ENCODE data around the gene TASOR. TPM values are rescaled to one million over a fixed set of nuclear protein-coding genes. Genes with fewer than 3 reads are reported as not detected.

The TASOR gene
- total RNA-seq, 1 experiment from 2014 or later: 35.8 TPM

DNA sequence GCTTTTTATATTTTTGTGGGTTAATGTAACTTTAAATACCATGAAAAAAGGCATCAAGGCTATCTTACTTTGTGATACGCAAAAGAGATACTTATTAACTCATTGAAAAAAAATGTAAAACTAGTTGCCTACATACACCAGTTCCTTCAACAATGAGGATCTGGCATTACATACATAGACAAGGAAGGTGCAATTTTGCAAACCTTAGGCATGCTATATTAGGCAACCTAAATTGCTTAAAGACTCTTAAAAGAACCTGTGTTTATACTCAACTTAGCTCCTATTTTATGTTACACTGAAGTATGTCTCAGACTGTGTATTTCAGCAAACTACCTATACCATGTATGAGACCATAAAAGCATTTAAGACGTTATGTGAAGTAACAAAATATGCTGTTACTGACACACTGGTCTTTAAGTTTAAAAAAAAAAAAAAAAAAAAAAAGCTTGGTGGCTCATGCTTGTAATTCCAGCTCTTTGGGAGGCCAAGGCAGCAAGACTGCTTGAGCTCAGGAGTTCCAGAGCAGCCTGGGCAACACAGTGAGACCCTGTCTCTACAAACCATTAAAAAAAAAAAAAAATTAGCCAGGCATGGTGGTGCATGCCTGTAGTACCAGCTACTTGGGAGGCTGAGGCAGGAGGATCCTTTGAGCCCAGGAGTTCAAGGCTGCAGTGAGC, 9.1 kb downstream of the TASOR start:
- Histone ChIP-seq H3K27ac (ENCODE audit: low read depth, low read length) (no peak overlapping the region), H4K20me1 (ENCODE audit: insufficient read depth) (no peaks in the 10 kb centered on the region), H3K27me3 (ENCODE audit: insufficient read depth, low read length) (no peaks in the 10 kb centered on the region), H2AFZ (ENCODE audit: low read depth, low read length, poor library complexity, severe bottlenecking) (no peak overlapping the region), H3K4me1 (ENCODE audit: control insufficient read depth in 1 of 2, insufficient read depth in 2 of 2, low read length in 2 of 2) (no peaks in the 10 kb centered on the region), H3K36me3 (ENCODE audit: control insufficient read depth in 1 of 2, insufficient read depth in 2 of 2, low read length in 2 of 2) (peaks cover 8 to 11% of the 10 kb centered on the region in 2 experiments; a peak in 2 of 4 replicates), H3K9ac (ENCODE audit: low read length) (no peak overlapping the region), H3K4me2 (ENCODE audit: low read length) (no peak overlapping the region), H3K79me2 (ENCODE audit: insufficient read depth, low read length) (peaks cover 24% of the 10 kb centered on the region; the same call in 1 of the 2 replicates), H3K9me3 (ENCODE audit: control insufficient read depth in 1 of 2, insufficient read depth in 1 of 2, low read depth in 1 of 2, low read length in 2 of 2) (no peaks in the 10 kb centered on the region), H3K9me2 (ENCODE audit: insufficient read depth) (no peaks in the 10 kb centered on the region), H3K4me3 (replicated peaks in 1 of 2; ENCODE audit: low read depth in 1 of 2, low read length in 2 of 2) (no peak overlapping the region)
- RAD21 ChIA-PET (ENCODE audit: low non-redundant PET in 1 of 2, low total read pairs in 2 of 2, uncharacterized antibody in 2 of 2, unreplicated experiment in 2 of 2): no interaction called here
- no TSS peak for BruUV-seq (replicated peaks)
- no peak for TF ChIP-seq SIN3A (IDR thresholded peaks at IDR 0.05; ENCODE audit: low read depth)
- DNase-seq (ENCODE audit: low read depth, low spot score) (no peak), ATAC-seq (no peak)
- POLR2A ChIA-PET: interaction anchor here (0.6 to 2.3 kb wide), 3 partner anchors 9 to 20 kb away, joined by 3 to 8 read pairs (median 4); partner anchors contain the start of gene TASOR
- intact Hi-C loops (cut with micrococcal nuclease): no loop called here
- CTCF ChIA-PET: interaction anchor here (1.0 kb wide), 1 partner anchor 8 kb away, joined by 3 read pairs; no protein-coding TSS in a partner anchor

GRCh38 chr3:56667973-56668579, 15.0 kb downstream of the TASOR start:
- ChIA-PET POLR2A (interaction anchor here (0.6 to 1.3 kb wide), 2 partner anchors 14 to 22 kb away, joined by 3 read pairs; partner anchors contain the start of gene TASOR), RAD21 (ENCODE audit: low non-redundant PET in 1 of 2, low total read pairs in 2 of 2, uncharacterized antibody in 2 of 2, unreplicated experiment in 2 of 2) (no interaction called here), CTCF (no interaction called here)
- Histone ChIP-seq H3K27me3 (ENCODE audit: insufficient read depth, low read length) (no peaks in the 10 kb centered on the region), H3K27ac (ENCODE audit: low read depth, low read length) (no peak overlapping the region), H2AFZ (ENCODE audit: low read depth, low read length, poor library complexity, severe bottlenecking) (no peak overlapping the region), H3K9me2 (ENCODE audit: insufficient read depth) (no peaks in the 10 kb centered on the region), H3K79me2 (ENCODE audit: insufficient read depth, low read length) (no peaks in the 10 kb centered on the region), H3K4me3 (replicated peaks in 1 of 2; ENCODE audit: low read depth in 1 of 2, low read length in 2 of 2) (no peak overlapping the region), H3K9ac (ENCODE audit: low read length) (no peak overlapping the region), H3K36me3 (ENCODE audit: control insufficient read depth in 1 of 2, insufficient read depth in 2 of 2, low read length in 2 of 2) (peaks cover 17 to 29% of the 10 kb centered on the region in 2 experiments; a peak in 3 of 4 replicates), H3K4me2 (ENCODE audit: low read length) (no peak overlapping the region), H3K4me1 (ENCODE audit: control insufficient read depth in 1 of 2, insufficient read depth in 2 of 2, low read length in 2 of 2) (no peaks in the 10 kb centered on the region), H3K9me3 (ENCODE audit: control insufficient read depth in 1 of 2, insufficient read depth in 1 of 2, low read depth in 1 of 2, low read length in 2 of 2) (no peaks in the 10 kb centered on the region), H4K20me1 (ENCODE audit: insufficient read depth) (no peaks in the 10 kb centered on the region)
- no peak for ATAC-seq
- TF ChIP-seq YY1 (IDR thresholded peaks at IDR 0.05; ENCODE audit: extremely low read depth, insufficient replicate concordance, low read depth, low read length): no peak
- TF ChIP-seq REST (IDR thresholded peaks at IDR 0.05; ENCODE audit: low read depth): no peak
- no peak for TF ChIP-seq SP1 (IDR thresholded peaks at IDR 0.05; ENCODE audit: low read depth)
- no peak for TF ChIP-seq EGR1 (IDR thresholded peaks at IDR 0.05; ENCODE audit: low read depth)
- TF ChIP-seq ZBTB33 (IDR thresholded peaks at IDR 0.05; ENCODE audit: extremely low read depth, insufficient replicate concordance, low read length): no peak
- TF ChIP-seq MAX (IDR thresholded peaks at IDR 0.05): no peak
- no peak for TF ChIP-seq CBX3 (IDR thresholded peaks at IDR 0.05; ENCODE audit: low read depth)
- BruUV-seq (replicated peaks): no TSS peak
- intact Hi-C loops (cut with micrococcal nuclease): no loop called here
- DNase-seq (ENCODE audit: low read depth, low spot score): no peak
